Esophagus muscularis mucosa (tissue), 4 donors: ENCODE measurements around the gene RELCH. TPM values are rescaled to one million over a fixed set of nuclear protein-coding genes. Genes with fewer than 3 reads are reported as not detected.
"Not testable (repeated sequence)": the region's sequence is repeated elsewhere in the genome, so short reads cannot be mapped to it uniquely, and the experiment has no call there.

Experiments
- DNase-seq: peaks from one replicate; pipeline ENCODE4 v3.0.0-alpha.2; 2017; ENCODE audit errors: extremely low spot score
- H3K27ac ChIP-seq, 4 donors: fragments of 200-600 bp; sonication (generic); replicated peaks in 1 of 4; 1 replicate in 3 of 4; 2 replicates in 1 of 4; pipeline ENCODE4 v1.5.1; 2016 to 2019; ENCODE audit warnings: mild to moderate bottlenecking in 1 of 4
- H3K27me3 ChIP-seq, 4 donors: fragments of 200-600 bp; sonication (generic); one replicate each; pipeline versions ENCODE4 v1.5.1 to v1.6.0; 2016 to 2019
- H3K36me3 ChIP-seq, 4 donors: fragments of 200-600 bp; sonication (generic); one replicate each; pipeline ENCODE4 v1.5.1; 2016 to 2019
- H3K4me1 ChIP-seq, 4 donors: fragments of 200-600 bp; sonication (generic); one replicate each; pipeline ENCODE4 v1.5.1; 2016 to 2019
- H3K4me3 ChIP-seq, 4 donors: fragments of 200-600 bp; sonication (generic); 1 replicate in 2 of 4; 2 replicates in 2 of 4; pipeline ENCODE4 v1.5.1; 2016 to 2019; ENCODE audit warnings: mild to moderate bottlenecking in 4 of 4, moderate library complexity in 1 of 4
- H3K9me3 ChIP-seq, 4 donors: fragments of 200-600 bp; sonication (generic); 1 replicate in 3 of 4; 2 replicates in 1 of 4; pipeline ENCODE4 v1.5.1; 2016 to 2019
- CTCF ChIP-seq, 3 experiments: fragments of 200-600 bp in 2 of 3; fragments of 450-650 bp in 1 of 3; sonication (generic) in 2 of 3; IDR thresholded peaks; one replicate each; pipeline ENCODE4 v1.5.1; 2017 to 2019; ENCODE audit warnings: antibody characterized with exemption in 3 of 3, mild to moderate bottlenecking in 2 of 3, moderate library complexity in 1 of 3
- EP300 ChIP-seq: sonication (generic); formaldehyde crosslinking; IDR thresholded peaks from one replicate; pipeline ENCODE4 v1.6.1; 2017; ENCODE audit warnings: antibody characterized with exemption
- POLR2A ChIP-seq: fragments of 450-650 bp; IDR thresholded peaks from one replicate; pipeline ENCODE4 v1.6.1; 2017; ENCODE audit warnings: antibody characterized with exemption, moderate library complexity, mild to moderate bottlenecking, low read depth
- POLR2AphosphoS5 ChIP-seq, 2 donors: sonication (generic); formaldehyde crosslinking; IDR thresholded peaks; one replicate each; pipeline ENCODE4 v1.6.1; 2017; ENCODE audit warnings: antibody characterized with exemption in 2 of 2
- WGBS: methylation state at CpG from one replicate; pipeline ENCODE4 v1.1.5; 2018; 5-methylcytosine and 5-hydroxymethylcytosine counted together
- intact Hi-C: fragments of 100-400 bp; cut with DNase I; formaldehyde crosslinking; loops from one replicate; pipeline ENCODE4 v1.15.1; 2023
- total RNA-seq, 4 donors: library from RNA; depleted of rRNA; stranded (reverse); fragments of >200 nt; gene quantifications; one replicate each; pipeline versions ENCODE4 v1.1.0 to v1.2.1, GENCODE V29; 2016

The RELCH gene
- total RNA-seq, 4 donors from 2014 or later, result 15.9 to 17.9 (median 17.5) TPM

DNA sequence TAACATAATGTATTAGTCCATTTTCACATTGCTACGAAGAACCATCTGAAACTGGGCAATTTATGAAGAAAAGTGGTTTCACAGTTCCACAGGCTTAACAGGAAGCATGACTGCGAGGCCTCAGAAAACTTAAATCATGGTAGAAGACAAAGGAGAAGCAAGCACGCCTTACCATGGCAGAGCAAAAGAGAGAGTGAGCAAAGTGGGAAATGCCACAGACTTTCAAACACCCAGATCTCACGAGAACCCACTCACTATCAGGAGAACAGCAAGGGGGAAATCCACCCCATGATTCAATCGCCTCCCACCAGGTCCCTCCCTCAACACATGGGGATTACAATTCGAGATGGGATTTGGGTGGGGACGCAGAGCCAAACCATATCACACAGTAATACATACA is 22.7 kb upstream of the RELCH start:
- no peaks in the 10 kb centered on the region for H3K4me1 ChIP-seq
- intact Hi-C loops, result no loop called here
- TF ChIP-seq EP300 (no peak), CTCF (IDR thresholded peaks at IDR 0.05) (no peak), POLR2AphosphoS5 (IDR thresholded peaks at IDR 0.05) (no peak), POLR2A (no peak)
- H3K27ac ChIP-seq, result no peak overlapping the region
- H3K4me3 ChIP-seq, result no peak overlapping the region
- H3K36me3 ChIP-seq, result peaks cover 0 to 18% (median 1%) of the 10 kb centered on the region in 4 donors
- no peaks in the 10 kb centered on the region for H3K27me3 ChIP-seq
- H3K9me3 ChIP-seq, result no peaks in the 10 kb centered on the region
- DNase-seq, result no peak
- 93% methylated on average over 7 of the region's 7 CpGs for WGBS

DNA sequence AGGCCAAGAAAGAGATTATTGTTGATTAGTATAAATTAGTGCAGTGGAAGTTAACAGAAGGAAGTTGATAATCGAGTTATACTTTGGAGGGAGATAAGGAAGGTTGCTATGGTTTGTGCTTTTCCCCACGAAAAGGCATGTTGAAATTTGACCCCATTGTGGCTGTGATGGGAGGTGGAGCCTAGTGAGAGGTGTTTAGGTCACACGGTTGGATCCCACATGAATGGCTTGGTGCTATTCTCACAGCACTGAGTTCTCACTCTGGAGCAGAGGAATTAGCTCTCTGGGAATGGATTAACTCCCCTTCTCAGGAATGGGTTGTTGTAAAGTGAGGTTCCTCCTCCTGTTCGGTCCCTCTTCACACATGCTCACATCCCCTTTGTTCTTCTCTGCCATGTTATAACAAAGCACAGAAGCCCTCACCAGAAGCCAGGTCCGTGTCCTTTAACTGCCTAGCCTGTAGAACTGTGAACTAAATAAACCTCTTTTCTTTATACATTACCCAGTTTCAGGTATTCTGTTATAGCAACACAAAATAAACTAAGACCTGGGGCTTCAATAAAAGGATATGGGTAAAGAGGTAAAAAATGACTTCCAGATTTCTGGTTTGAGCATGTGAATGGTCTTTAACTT is 22.1 kb upstream of the RELCH start:
- no peak for DNase-seq
- Histone ChIP-seq H3K9me3 (no peaks in the 10 kb centered on the region), H3K36me3 (peaks cover 0 to 13% (median 0%) of the 10 kb centered on the region in 4 donors), H3K4me1 (no peaks in the 10 kb centered on the region), H3K27ac (no peak overlapping the region), H3K4me3 (no peak overlapping the region), H3K27me3 (no peaks in the 10 kb centered on the region)
- intact Hi-C loops, result no loop called here
- WGBS, result 70% methylated on average over 5 of the region's 5 CpGs
- TF ChIP-seq POLR2AphosphoS5 (IDR thresholded peaks at IDR 0.05) (no peak), EP300 (no peak), CTCF (IDR thresholded peaks at IDR 0.05) (no peak), POLR2A (no peak)

DNA sequence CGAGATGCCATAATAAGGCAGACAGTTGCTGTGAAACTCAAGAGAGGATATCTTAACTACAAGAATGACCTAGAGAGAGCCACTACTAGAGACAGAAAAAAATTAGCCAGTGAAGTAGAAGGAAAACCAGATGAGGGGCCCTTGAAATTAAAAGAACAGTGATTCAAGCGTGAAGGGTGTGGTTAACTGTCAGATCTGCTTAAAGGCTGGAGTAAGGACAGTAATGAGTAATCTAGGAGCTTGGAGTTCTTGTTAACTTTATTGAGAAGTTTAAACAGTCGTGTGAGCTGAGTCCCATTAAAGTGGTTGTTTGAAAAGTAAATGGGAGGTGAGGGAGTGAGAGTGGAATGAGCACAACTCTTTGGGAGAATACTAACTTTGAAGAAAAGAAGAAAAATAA is 21.5 kb upstream of the RELCH start:
- Histone ChIP-seq H3K27me3 (no peaks in the 10 kb centered on the region), H3K4me1 (no peaks in the 10 kb centered on the region), H3K27ac (no peak overlapping the region), H3K4me3 (no peak overlapping the region), H3K36me3 (peaks cover 0 to 7% (median 0%) of the 10 kb centered on the region in 4 donors), H3K9me3 (no peaks in the 10 kb centered on the region)
- intact Hi-C loops, result no loop called here
- no peak for DNase-seq
- TF ChIP-seq POLR2AphosphoS5 (IDR thresholded peaks at IDR 0.05), result no peak
- no peak for TF ChIP-seq EP300
- 92% methylated on average over 3 of the region's 3 CpGs for WGBS

GRCh38 chr18:62166524-62166923 is 20.5 kb upstream of the RELCH start:
- H3K36me3 ChIP-seq, intact Hi-C loops, H3K4me1 ChIP-seq, H3K9me3 ChIP-seq, H3K27ac ChIP-seq, DNase-seq, H3K27me3 ChIP-seq, H3K4me3 ChIP-seq: not testable (repeated sequence)
- 96% methylated on average over 1 of the region's 1 CpG for WGBS

DNA sequence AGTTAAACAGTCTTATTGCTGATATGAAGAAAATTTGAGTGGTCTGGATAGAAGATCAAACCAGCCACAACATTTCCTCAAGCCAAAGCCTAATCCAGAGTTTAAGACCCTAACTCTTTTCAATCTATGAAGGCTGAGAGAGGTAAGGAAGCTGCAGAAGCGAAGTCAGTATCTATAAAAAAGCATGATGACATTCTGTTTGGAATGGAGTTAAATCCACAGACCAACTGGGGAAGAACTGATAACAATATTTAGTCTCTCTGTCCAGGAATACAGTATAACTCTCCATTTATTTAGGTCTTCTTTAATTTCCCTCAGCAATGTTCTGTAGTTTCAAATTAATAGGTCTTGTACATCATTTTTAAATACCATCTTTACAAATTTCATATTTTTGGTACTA is 16.2 kb upstream of the RELCH start:
- no peak for DNase-seq
- no peak overlapping the region for H3K4me3 ChIP-seq
- no peaks in the 10 kb centered on the region for H3K9me3 ChIP-seq
- no peak overlapping the region for H3K27ac ChIP-seq
- no peaks in the 10 kb centered on the region for H3K27me3 ChIP-seq
- no peaks in the 10 kb centered on the region for H3K36me3 ChIP-seq
- TF ChIP-seq POLR2A, result no peak
- no peak for TF ChIP-seq EP300
- no peak for TF ChIP-seq CTCF (IDR thresholded peaks at IDR 0.05)
- no peak for TF ChIP-seq POLR2AphosphoS5 (IDR thresholded peaks at IDR 0.05)
- intact Hi-C loops, result no loop called here
- H3K4me1 ChIP-seq, result no peaks in the 10 kb centered on the region
- 96% methylated on average over 1 of the region's 1 CpG for WGBS

- Histone ChIP-seq H3K4me1 (no peaks in the 10 kb centered on the region), H3K27ac (no peak overlapping the region), H3K36me3 (no peaks in the 10 kb centered on the region), H3K4me3 (no peak overlapping the region), H3K9me3 (no peaks in the 10 kb centered on the region), H3K27me3 (no peaks in the 10 kb centered on the region)
- intact Hi-C loops, result no loop called here
- no peak for TF ChIP-seq POLR2A
- TF ChIP-seq POLR2AphosphoS5 (IDR thresholded peaks at IDR 0.05), result no peak
- TF ChIP-seq EP300, result no peak
- TF ChIP-seq CTCF (IDR thresholded peaks at IDR 0.05), result no peak
- no peak for DNase-seq
These were observed 14.8 kb upstream of the RELCH start for GRCh38 chr18:62172298-62172697.
